ENCODE results near the gene ABAT. TPM values are rescaled to one million over a fixed set of nuclear protein-coding genes. Genes with fewer than 3 reads are reported as not detected.
A peak's percentile ranks its signal among the peaks of the same experiment; 100 is the strongest.

Gene ABAT
- total RNA-seq, 3 donors from 2014 or later, result 12.1 to 25.5 (median 16.5) TPM

DNA sequence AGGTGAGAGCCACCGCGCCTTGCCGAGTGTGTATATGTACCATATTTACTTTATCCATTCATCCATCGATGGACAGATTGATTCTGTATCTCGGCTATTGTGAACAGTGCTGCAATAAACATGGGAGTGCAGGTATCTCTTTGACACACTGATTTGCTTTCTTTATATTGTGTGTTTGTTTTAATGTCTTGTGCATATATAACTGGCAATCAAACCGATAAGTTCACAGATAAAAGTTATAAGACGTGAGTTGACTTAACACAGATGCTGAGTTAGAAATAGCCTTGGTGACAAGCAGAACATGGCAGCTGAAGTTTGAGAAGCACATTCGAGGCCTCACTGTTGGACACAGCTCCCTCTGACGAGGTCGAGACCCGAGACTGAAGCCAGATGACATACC, 99.8 kb downstream of the ABAT start:
- TF ChIP-seq, protein P1, sequence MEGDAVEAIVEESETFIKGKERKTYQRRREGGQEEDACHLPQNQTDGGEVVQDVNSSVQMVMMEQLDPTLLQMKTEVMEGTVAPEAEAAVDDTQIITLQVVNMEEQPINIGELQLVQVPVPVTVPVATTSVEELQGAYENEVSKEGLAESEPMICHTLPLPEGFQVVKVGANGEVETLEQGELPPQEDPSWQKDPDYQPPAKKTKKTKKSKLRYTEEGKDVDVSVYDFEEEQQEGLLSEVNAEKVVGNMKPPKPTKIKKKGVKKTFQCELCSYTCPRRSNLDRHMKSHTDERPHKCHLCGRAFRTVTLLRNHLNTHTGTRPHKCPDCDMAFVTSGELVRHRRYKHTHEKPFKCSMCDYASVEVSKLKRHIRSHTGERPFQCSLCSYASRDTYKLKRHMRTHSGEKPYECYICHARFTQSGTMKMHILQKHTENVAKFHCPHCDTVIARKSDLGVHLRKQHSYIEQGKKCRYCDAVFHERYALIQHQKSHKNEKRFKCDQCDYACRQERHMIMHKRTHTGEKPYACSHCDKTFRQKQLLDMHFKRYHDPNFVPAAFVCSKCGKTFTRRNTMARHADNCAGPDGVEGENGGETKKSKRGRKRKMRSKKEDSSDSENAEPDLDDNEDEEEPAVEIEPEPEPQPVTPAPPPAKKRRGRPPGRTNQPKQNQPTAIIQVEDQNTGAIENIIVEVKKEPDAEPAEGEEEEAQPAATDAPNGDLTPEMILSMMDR (IDR thresholded peaks at IDR 0.05), result no peak
- Histone ChIP-seq H3K4me1 (ENCODE audit: low read depth) (peaks cover 4% of the 10 kb centered on the region), H3K9me3 (no peaks in the 10 kb centered on the region), H3K4me3 (no peak overlapping the region), H3K36me3 (ENCODE audit: low read depth) (no peaks in the 10 kb centered on the region)
- DNase-seq (no peak), ATAC-seq (peak; percentile 81)
- intact Hi-C loops (cut with DNase I, micrococcal nuclease), result no loop called here

GRCh38 chr16:8775359-8775758, 100.9 kb downstream of the ABAT start:
- Histone ChIP-seq H3K36me3 (ENCODE audit: low read depth) (no peaks in the 10 kb centered on the region), H3K9me3 (no peaks in the 10 kb centered on the region), H3K4me1 (ENCODE audit: low read depth) (peaks cover 4% of the 10 kb centered on the region), H3K4me3 (no peak overlapping the region)
- intact Hi-C loops (cut with DNase I, micrococcal nuclease), result no loop called here
- TF ChIP-seq, protein P1 (IDR thresholded peaks at IDR 0.05), result no peak
- ATAC-seq, result no peak
- no peak for DNase-seq

DNA sequence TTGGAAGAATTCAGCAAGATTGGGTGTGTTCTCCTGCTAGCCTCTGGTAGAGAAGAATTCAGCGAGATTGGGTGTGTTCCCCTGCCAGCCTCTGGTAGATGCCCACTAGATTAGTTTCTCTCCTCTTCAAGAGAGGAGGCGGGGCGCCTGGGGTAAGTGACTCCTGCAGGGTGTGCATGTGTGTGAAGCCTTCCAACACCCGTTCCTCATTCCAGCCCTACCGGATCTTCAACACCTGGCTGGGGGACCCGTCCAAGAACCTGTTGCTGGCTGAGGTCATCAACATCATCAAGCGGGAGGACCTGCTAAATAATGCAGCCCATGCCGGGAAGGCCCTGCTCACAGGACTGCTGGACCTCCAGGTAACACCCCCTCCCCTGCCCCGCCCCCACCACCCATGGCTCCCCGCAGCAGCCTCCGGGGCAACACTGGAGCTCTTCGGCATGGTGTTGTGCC, 101.7 kb downstream of the ABAT start:
- intact Hi-C loops (cut with DNase I, micrococcal nuclease), result no loop called here
- Histone ChIP-seq H3K4me3 (no peak overlapping the region), H3K9me3 (no peaks in the 10 kb centered on the region), H3K36me3 (ENCODE audit: low read depth) (no peaks in the 10 kb centered on the region), H3K4me1 (ENCODE audit: low read depth) (peaks cover 4% of the 10 kb centered on the region)
- TF ChIP-seq, protein P1 (IDR thresholded peaks at IDR 0.05), result no peak
- ATAC-seq (peak; percentile 58), DNase-seq (no peak)

DNA sequence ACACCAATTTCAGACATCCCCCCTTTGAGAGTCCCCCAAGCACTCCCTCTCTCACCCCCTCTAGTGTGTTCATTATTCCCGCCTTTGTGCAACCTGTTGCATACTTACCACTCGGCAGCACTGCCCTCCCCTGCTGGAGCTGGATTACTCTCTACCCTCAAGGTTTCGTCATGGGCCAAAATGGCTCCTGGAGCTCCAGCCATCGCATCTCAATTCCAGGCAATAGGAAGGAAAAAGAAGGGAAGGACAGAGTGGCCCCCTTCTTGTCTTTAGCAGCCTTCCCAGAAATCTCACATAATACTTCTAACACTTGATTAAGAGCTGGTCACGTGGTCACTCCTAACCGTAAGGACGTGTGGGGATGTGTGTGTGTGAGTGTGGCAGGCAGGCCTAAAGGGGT, 102.8 kb downstream of the ABAT start:
- Histone ChIP-seq H3K4me1 (ENCODE audit: low read depth) (peaks cover 4% of the 10 kb centered on the region), H3K36me3 (ENCODE audit: low read depth) (no peaks in the 10 kb centered on the region), H3K4me3 (no peak overlapping the region), H3K9me3 (no peaks in the 10 kb centered on the region)
- TF ChIP-seq, protein P1 (IDR thresholded peaks at IDR 0.05), result no peak
- DNase-seq, result no peak
- no peak for ATAC-seq
- intact Hi-C loops (cut with DNase I, micrococcal nuclease), result no loop called here

DNA sequence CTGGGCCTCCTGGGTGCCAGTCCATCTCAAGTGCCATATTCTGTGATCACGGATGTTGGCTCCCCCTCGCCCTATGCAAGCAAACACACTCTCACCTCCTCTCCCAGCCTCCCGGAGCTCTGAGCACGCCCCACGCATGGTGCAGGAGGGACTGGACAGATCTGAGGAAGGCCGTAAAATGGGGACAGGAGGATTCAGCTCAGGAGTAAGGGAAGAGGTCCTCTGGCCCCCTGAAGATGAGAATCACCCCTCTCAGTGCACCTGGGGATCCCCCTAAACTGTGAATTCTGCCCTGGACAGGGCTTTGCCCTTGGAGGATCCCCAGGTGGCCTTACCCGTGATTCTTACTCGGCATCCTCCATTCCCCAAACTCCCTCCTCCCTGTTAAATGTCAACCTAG, 107.4 kb downstream of the ABAT start:
- intact Hi-C loops (cut with DNase I, micrococcal nuclease), result loop anchor here in 1 of 2 donors (10.0 kb wide), 1 partner anchor 107 kb away; the partner anchor contains the start of gene ABAT
- no peak for ATAC-seq
- H3K9me3 ChIP-seq, result no peaks in the 10 kb centered on the region
- no peak overlapping the region for H3K4me3 ChIP-seq
- DNase-seq, result no peak
- TF ChIP-seq, protein P1 (IDR thresholded peaks at IDR 0.05), result no peak
- no peaks in the 10 kb centered on the region for H3K4me1 ChIP-seq (ENCODE audit: low read depth)
- H3K36me3 ChIP-seq (ENCODE audit: low read depth), result no peaks in the 10 kb centered on the region

DNA sequence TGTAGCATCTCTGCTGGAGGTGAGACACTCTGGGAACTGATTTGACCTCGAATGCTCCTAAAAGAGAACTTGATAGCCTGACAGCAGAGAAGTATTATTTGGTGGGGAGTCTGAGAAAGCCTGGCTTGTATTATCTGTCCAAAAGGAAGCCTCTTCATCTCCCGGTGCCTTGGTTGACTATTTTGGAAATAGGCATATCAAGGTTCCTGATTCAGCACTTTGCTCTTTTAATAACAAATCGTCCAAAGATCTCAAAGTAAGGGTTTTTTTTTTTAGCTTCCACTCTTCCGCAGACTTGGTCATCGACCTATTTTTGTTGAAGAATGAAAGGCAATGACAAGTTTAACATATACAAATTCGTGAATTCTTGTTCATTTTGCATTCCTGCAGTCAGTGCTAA, 108.3 kb downstream of the ABAT start:
- intact Hi-C loops (cut with DNase I, micrococcal nuclease), result loop anchor here in 1 of 2 donors (10.0 kb wide), 1 partner anchor 108 kb away; the partner anchor contains the start of gene ABAT
- Histone ChIP-seq H3K36me3 (ENCODE audit: low read depth) (no peaks in the 10 kb centered on the region), H3K4me3 (no peak overlapping the region), H3K9me3 (no peaks in the 10 kb centered on the region), H3K4me1 (ENCODE audit: low read depth) (no peaks in the 10 kb centered on the region)
- ATAC-seq (no peak), DNase-seq (no peak)
- TF ChIP-seq, protein P1 (IDR thresholded peaks at IDR 0.05), result no peak
